Esophagus muscularis mucosa (tissue), 4 donors: Measurements from ENCODE around the gene FLYWCH2. TPM values are rescaled to one million over a fixed set of nuclear protein-coding genes. Genes with fewer than 3 reads are reported as not detected.
A peak's percentile ranks its signal among the peaks of the same experiment; 100 is the strongest.
"Not testable (repeated sequence)": the region's sequence is repeated elsewhere in the genome, so short reads cannot be mapped to it uniquely, and the experiment has no call there.

Experiments
- DNase-seq: peaks from one replicate; pipeline ENCODE4 v3.0.0-alpha.2; 2017; ENCODE audit errors: extremely low spot score
- H3K27ac ChIP-seq, 4 donors: fragments of 200-600 bp; sonication (generic); replicated peaks in 1 of 4; 1 replicate in 3 of 4; 2 replicates in 1 of 4; pipeline ENCODE4 v1.5.1; 2016 to 2019; ENCODE audit warnings: mild to moderate bottlenecking in 1 of 4
- H3K27me3 ChIP-seq, 4 donors: fragments of 200-600 bp; sonication (generic); one replicate each; pipeline versions ENCODE4 v1.5.1 to v1.6.0; 2016 to 2019
- H3K36me3 ChIP-seq, 4 donors: fragments of 200-600 bp; sonication (generic); one replicate each; pipeline ENCODE4 v1.5.1; 2016 to 2019
- H3K4me1 ChIP-seq, 4 donors: fragments of 200-600 bp; sonication (generic); one replicate each; pipeline ENCODE4 v1.5.1; 2016 to 2019
- H3K4me3 ChIP-seq, 4 donors: fragments of 200-600 bp; sonication (generic); 1 replicate in 2 of 4; 2 replicates in 2 of 4; pipeline ENCODE4 v1.5.1; 2016 to 2019; ENCODE audit warnings: mild to moderate bottlenecking in 4 of 4, moderate library complexity in 1 of 4
- H3K9me3 ChIP-seq, 4 donors: fragments of 200-600 bp; sonication (generic); 1 replicate in 3 of 4; 2 replicates in 1 of 4; pipeline ENCODE4 v1.5.1; 2016 to 2019
- CTCF ChIP-seq, 3 experiments: fragments of 200-600 bp in 2 of 3; fragments of 450-650 bp in 1 of 3; sonication (generic) in 2 of 3; IDR thresholded peaks; one replicate each; pipeline ENCODE4 v1.5.1; 2017 to 2019; ENCODE audit warnings: antibody characterized with exemption in 3 of 3, mild to moderate bottlenecking in 2 of 3, moderate library complexity in 1 of 3
- EP300 ChIP-seq: sonication (generic); formaldehyde crosslinking; IDR thresholded peaks from one replicate; pipeline ENCODE4 v1.6.1; 2017; ENCODE audit warnings: antibody characterized with exemption
- POLR2A ChIP-seq: fragments of 450-650 bp; IDR thresholded peaks from one replicate; pipeline ENCODE4 v1.6.1; 2017; ENCODE audit warnings: antibody characterized with exemption, moderate library complexity, mild to moderate bottlenecking, low read depth
- POLR2AphosphoS5 ChIP-seq, 2 donors: sonication (generic); formaldehyde crosslinking; IDR thresholded peaks; one replicate each; pipeline ENCODE4 v1.6.1; 2017; ENCODE audit warnings: antibody characterized with exemption in 2 of 2
- WGBS: methylation state at CpG from one replicate; pipeline ENCODE4 v1.1.5; 2018; 5-methylcytosine and 5-hydroxymethylcytosine counted together
- intact Hi-C: fragments of 100-400 bp; cut with DNase I; formaldehyde crosslinking; loops from one replicate; pipeline ENCODE4 v1.15.1; 2023
- total RNA-seq, 4 donors: library from RNA; depleted of rRNA; stranded (reverse); fragments of >200 nt; gene quantifications; one replicate each; pipeline versions ENCODE4 v1.1.0 to v1.2.1, GENCODE V29; 2016

The FLYWCH2 gene
- total RNA-seq, 4 donors from 2014 or later: 41.9 to 47.2 (median 43.9) TPM

DNA sequence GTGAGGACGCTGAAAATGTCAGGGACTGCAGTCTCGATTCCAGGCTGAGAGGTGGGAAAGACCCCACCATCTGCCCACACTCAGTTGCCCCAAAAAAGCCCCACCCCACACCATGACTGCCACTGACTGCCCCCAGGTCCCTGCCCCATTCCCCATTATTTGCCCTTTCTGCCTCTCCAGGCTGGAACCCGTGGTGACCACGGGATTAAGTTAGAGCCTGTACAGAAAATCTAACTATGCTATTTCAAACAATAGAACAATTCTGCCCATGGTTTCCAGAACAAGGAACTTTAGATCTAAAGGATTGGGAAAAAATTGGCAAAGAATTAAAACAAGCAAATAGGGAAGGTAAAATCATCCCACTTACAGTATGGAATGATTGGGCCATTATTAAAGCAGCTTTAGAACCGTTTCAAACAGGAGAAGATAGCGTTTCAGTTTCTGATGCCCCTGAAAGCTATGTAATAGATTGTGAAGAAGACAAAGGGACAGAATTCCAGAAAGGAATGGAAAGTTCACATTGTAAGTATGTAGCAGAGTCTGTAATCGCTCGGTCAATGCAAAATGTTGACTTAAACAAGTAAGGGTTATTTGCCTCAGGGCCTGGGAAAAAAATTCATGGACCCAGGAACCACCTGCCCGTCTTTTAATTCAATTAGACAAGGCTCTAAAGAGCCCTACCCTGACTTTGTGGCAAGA, 43.1 kb downstream of the FLYWCH2 start:
- intact Hi-C loops: loop anchor here (10.0 kb wide), 1 partner anchor 151 kb away; the partner anchor contains the start of gene ELOB
- Histone ChIP-seq H3K27ac (no peak overlapping the region), H3K4me3 (no peak overlapping the region), H3K36me3 (peaks cover 22 to 52% (median 47%) of the 10 kb centered on the region in 4 donors), H3K4me1 (peaks cover 4 to 16% (median 10%) of the 10 kb centered on the region in 4 donors), H3K27me3 (no peaks in the 10 kb centered on the region), H3K9me3 (no peaks in the 10 kb centered on the region)
- DNase-seq: no peak
- 76% methylated on average over 9 of the region's 9 CpGs for WGBS
- TF ChIP-seq EP300 (no peak), CTCF (IDR thresholded peaks at IDR 0.05) (no peak), POLR2AphosphoS5 (IDR thresholded peaks at IDR 0.05) (no peak), POLR2A (no peak)

- intact Hi-C loops: loop anchor here (10.0 kb wide), 1 partner anchor 152 kb away; the partner anchor contains the start of gene ELOB
These were observed 43.6 kb downstream of the FLYWCH2 start for GRCh38 chr16:2926650-2926999.

DNA sequence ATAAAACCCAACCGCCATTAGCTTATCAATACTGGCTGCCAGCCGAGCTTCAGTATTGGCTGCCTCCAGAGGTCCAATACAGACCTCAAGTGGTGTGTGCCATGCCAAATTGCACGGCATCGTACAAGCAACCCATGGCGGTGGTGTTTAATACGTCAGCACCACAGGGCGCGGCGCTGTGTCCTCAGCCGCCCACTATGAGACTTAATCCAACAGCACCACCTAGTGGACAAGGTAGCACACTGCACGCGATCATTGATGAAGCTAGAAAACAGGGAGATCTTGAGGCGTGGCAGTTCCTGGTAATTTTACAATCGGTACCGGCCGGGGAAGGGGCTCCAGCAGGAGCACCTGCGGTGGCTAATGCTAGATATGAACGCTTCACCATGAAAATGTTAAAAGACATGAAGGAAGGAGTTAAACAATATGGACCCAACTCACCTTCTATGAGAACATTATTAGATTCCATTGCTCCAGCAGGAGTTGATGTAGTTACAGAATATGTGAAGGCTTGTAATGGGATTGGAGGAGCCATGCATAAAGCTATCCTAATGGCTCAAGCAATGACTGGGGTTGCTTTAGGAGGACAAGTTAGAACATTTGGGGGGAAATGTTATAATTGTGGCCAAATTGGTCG, 44.1 kb downstream of the FLYWCH2 start:
- Histone ChIP-seq H3K4me1 (peaks cover 4 to 16% (median 10%) of the 10 kb centered on the region in 4 donors), H3K27me3 (no peaks in the 10 kb centered on the region), H3K4me3 (peak overlapping the region; percentile 20 to 45 (median 35)), H3K36me3 (peaks cover 22 to 51% (median 47%) of the 10 kb centered on the region in 4 donors), H3K9me3 (no peaks in the 10 kb centered on the region), H3K27ac (peak overlapping the region in 2 of 4 donors; percentile 44 to 45)
- WGBS: 18% methylated on average over 10 of the region's 19 CpGs
- intact Hi-C loops: loop anchor here (10.0 kb wide), 1 partner anchor 152 kb away; the partner anchor contains the start of gene ELOB
- TF ChIP-seq CTCF (IDR thresholded peaks at IDR 0.05) (peak; percentile 96 to 99 (median 99)), EP300 (no peak), POLR2AphosphoS5 (IDR thresholded peaks at IDR 0.05) (peak; percentile 18 to 75), POLR2A (no peak)
- peak; percentile 97 for DNase-seq

More at GRCh38 chr16:2926650-2926999, 43.6 kb downstream of the FLYWCH2 start:
- Histone ChIP-seq H3K27me3 (no peaks in the 10 kb centered on the region), H3K9me3 (no peaks in the 10 kb centered on the region), H3K4me1 (peaks cover 4 to 16% (median 10%) of the 10 kb centered on the region in 4 donors), H3K27ac (peak overlapping the region in 2 of 4 donors; percentile 44 to 45), H3K36me3 (peaks cover 22 to 52% (median 48%) of the 10 kb centered on the region in 4 donors), H3K4me3 (peak overlapping the region; percentile 20 to 45 (median 35))
- 80% methylated on average over 5 of the region's 5 CpGs for WGBS
- TF ChIP-seq POLR2A: no peak
- no peak for TF ChIP-seq CTCF (IDR thresholded peaks at IDR 0.05)
- no peak for TF ChIP-seq POLR2AphosphoS5 (IDR thresholded peaks at IDR 0.05)
- TF ChIP-seq EP300: no peak
- no peak for DNase-seq

GRCh38 chr16:2928151-2928550, 45.1 kb downstream of the FLYWCH2 start:
- WGBS: 76% methylated on average over 4 of the region's 4 CpGs
- Histone ChIP-seq H3K36me3 (peaks cover 15 to 51% (median 45%) of the 10 kb centered on the region in 4 donors), H3K4me1 (peaks cover 4 to 16% (median 10%) of the 10 kb centered on the region in 4 donors)
- not testable (repeated sequence) for H3K9me3 ChIP-seq, DNase-seq, H3K27ac ChIP-seq, H3K27me3 ChIP-seq, H3K4me3 ChIP-seq
- intact Hi-C loops: loop anchor here (10.0 kb wide), 1 partner anchor 153 kb away; the partner anchor contains the start of gene ELOB

- intact Hi-C loops: loop anchor here (10.0 kb wide), 1 partner anchor 154 kb away; the partner anchor contains the start of gene ELOB
- no peak for DNase-seq
- no peak for TF ChIP-seq POLR2A
- TF ChIP-seq POLR2AphosphoS5 (IDR thresholded peaks at IDR 0.05): no peak
- Histone ChIP-seq H3K4me1 (peaks cover 4 to 16% (median 10%) of the 10 kb centered on the region in 4 donors), H3K36me3 (peaks cover 15 to 52% (median 49%) of the 10 kb centered on the region in 4 donors), H3K4me3 (no peak overlapping the region), H3K27ac (no peak overlapping the region), H3K27me3 (no peaks in the 10 kb centered on the region), H3K9me3 (no peaks in the 10 kb centered on the region)
- 89% methylated on average over 7 of the region's 11 CpGs for WGBS
These were observed 45.8 kb downstream of the FLYWCH2 start for GRCh38 chr16:2928796-2929195.
